GM21360 (cell line): ENCODE measurements around the gene TOMM6.

Source experiments
- ATAC-seq: cut with Tn5 transposase; IDR thresholded peaks from one replicate; pipeline ENCODE4 v1.9.1; 2021; ENCODE audit warnings: mild to moderate bottlenecking, moderate library complexity; ENCODE audit not compliant: unreplicated experiment

The TOMM6 gene

DNA sequence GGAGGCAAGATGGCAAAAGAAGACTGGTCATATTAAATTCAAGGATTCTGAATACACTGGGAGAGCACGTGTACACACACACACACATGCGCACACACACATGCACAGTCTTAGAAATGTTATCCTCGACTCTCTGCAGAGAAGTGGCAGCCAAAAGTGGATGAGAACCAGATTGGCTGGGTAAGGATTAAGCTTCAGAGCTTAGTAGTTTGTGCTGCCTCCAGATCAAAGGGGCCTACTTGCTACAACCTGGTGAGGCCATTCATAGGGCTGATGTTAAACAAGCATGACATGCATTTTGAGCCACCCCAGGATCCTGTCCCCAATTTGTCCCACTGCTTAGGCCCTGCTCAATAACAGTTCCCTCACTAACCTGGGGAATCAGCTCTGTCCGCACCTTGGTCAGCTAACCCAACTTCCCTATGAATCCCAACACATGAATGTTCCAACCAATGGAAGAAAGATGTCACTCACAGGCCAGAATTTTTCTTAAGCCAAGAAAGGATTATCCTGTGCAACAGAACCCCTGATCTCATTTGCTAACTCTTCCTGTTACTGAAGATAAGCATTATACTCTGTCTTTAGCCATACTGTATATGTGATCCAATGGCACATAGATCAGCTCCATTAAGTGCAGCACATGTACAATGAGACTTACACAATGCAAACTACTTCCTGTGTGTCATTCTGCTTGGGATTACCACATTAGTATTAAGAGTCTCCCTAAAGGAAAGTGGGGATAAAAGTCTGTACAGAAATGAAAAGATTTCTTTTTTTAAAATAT is 31.0 kb downstream of the TOMM6 start:
- no peak for ATAC-seq

DNA sequence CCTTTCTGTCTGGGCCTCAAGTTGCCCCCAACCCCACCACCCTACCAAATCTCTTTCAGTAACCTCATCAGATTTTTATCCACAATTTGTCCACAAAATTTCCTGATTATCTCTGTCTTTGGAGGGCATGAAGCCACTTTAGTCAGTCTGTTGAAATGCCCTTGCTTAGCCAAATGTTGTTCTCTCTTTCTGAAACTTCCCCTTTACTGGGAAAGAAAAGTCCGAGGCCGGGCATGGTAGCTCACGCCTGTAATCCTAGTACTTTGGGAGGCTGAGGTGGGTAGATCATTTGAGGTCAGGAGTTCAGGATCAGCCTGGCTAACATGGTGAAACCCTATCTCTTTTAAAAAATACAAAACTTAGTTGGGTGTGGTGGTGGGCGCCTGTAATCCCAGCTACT is 33.8 kb downstream of the TOMM6 start:
- no peak for ATAC-seq

DNA sequence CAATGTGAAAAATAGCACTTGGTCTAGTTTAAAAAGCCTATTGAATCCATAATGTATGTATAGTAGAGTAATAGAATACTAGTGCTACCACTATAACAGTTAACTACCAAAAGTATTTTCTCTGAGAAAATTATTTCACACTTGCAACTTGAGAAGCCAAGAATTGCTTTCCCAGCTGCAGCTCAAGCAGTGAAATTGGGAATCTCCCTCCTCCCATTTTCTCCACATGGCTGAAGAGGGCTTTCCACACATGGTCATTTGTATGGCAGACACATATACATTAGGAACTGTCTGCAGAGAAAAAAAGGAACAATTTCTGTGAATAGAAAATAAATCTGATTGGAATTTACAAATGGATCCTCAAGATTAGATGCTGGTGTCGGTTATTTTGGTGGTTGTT is 34.5 kb downstream of the TOMM6 start:
- no peak for ATAC-seq

DNA sequence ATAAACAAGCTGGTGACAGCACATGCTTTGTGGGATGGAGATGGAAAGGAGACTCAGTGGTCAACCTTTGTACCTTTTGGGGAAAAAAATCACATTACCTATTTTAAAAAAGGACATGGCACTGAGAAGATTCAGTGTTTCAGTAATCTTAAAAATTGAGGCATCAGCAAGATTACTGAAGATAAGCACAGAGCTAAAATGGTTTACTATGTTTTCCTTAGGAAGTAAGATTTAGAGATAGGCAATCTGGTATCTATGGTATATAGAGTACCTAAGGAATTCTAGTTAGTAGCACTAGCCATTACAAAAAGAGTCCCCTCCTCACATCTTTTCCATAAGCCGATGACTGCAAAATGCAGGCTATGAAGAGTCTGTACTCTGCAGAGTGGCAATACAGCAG is 35.7 kb downstream of the TOMM6 start:
- no peak for ATAC-seq

DNA sequence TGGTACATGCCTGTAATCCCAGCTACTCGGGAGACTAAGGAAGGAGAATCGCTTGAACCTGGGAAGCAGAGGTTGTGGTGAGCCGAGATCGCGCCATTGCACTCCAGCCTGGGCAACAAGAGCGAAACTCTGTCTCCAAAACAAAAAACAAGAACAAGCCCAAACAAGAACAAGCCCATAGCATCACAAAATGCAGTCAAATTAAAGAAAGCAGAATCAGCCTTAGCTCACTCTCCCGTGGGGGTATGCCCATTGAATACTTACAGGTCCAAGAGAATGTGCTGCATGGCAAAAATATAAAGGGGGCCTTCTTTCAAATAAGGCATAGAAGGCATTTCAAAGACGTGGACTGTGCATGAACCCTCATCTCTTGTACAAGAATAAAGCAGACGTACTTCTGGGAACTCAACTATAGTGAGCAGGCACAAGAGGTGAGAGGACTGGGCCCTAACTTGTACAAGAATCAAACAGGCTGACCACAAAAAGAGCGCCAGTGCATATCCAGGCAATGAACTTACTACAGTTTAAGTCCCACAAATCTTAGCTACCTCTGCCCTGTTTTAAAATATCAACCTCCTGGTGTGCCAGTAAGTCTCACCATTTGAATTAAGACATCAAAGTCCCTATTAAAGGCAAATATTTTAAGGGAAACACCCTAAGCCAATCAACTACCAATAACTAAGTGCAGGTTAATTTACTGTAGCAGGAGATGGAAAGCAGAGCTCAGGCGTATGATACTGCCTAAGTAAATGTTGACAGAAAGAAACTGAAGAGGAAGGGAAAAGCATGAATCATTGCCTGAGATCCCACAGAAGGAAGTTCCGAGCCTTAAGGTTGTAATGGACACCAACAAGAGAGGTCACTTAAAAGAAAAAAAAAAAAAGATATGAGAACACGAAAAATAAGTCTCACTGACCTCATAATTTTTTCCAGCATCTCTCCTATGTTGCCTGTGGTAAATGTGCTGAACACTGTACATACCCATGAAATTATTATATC is 37.4 kb downstream of the TOMM6 start:
- no peak for ATAC-seq

DNA sequence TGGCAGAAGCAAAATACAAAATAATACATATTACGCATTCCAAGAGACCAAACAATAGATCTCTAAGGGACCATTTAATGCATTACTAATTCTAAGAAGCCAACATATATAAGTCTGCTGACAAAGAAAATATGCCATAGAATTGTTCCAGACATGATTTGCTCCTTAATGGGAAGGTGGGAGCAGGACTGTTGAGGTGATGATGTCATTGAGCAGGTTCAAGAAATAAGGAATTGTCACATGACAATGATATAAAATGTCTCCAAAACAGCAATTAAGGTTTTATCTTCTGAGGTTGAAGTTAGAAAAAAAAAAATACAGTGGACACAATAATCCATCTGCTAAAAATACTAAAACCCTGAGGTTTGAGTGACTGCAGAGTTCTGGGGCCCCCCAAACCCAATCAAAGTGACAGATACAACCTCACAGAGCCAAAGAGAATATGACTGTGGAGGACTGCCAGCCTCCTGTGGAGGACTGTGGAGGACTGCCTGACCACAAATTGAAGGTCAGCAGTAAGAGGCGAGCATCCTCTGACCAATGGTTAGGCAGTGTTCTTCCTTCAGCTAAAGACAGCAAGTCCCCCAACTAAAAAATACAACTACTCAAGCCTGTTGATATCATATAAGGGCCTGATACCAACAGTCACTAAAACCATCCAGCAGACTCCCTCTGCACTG is 39.0 kb downstream of the TOMM6 start:
- ATAC-seq, result no peak

DNA sequence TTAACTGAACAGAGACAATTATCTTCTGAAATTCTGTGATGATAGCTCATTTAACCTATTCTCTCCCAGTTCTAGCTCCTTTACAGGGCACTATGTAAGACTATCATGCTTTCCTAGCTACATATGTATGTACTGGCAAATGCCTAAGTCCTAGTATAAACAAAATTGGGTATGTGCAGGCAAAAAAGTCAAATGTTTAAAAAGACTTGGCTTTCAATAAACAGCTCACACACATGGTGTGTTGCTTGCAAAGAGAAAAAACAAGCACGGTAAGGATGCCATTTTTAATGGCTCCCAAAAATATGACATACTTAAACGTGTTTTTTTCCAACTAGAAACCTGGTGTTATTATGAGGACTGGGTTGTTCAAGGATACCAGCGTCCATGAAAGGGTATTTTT is 44.8 kb downstream of the TOMM6 start:
- no peak for ATAC-seq

DNA sequence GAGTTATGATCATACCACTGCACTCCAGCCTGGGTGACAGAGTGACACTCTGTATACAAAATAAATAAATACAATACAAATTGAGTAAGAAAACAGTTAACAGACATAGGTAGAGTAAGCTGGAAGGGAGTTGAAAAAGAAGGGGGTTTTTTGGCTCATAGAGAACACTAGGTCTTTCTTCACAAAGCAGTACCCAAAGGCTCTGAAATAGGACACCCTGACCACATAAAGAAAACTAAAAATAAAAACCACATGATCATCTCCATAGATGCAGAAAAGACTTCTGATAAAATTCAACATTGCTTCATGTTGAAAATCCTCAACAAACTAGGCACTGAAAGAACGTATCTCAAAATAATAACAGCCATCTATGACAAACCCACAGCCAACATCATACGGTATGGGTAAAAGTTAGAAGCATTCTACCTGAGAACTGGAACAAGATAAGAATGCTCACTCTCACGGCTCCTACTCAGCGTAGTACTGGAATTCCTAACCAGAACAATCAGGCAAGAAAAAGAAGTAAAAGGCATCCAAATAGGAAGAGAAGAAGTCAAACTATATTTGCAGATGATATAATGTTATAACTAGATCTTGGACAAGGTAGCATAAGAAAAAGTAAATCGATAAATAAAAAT is 48.6 kb downstream of the TOMM6 start:
- ATAC-seq, result no peak

DNA sequence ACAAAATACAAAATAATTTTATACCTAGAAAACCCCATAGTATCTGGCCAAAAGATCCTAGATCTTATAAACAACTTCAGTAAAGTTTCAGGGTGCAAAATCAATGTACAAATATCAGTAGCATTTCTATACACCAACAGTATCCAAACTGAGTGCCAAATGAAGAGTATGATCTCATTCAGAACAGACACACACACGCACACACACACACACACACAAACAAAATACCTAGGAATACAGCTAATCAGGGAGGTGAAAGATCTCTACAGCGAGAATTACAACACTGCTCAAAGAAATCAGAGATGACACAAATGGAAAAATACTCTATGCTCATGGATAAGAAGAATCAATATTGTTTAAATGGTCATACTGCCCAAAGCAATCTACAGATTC is 49.2 kb downstream of the TOMM6 start:
- no peak for ATAC-seq
